Kidney epithelial cell (primary cell): ENCODE measurements around the gene ZNF77. TPM values are rescaled to one million over a fixed set of nuclear protein-coding genes. Genes with fewer than 3 reads are reported as not detected.
"Not testable (repeated sequence)": the region's sequence is repeated elsewhere in the genome, so short reads cannot be mapped to it uniquely, and the experiment has no call there.

Source experiments
- DNase-seq: peaks from one replicate; pipeline ENCODE4 v3.0.0-alpha.2; 2010; ENCODE audit warnings: low read depth
- H3K27me3 ChIP-seq: 2 replicates; pipeline ENCODE4 v1.6.0; 2011; ENCODE audit warnings: low read length; ENCODE audit not compliant: control insufficient read depth, insufficient read depth
- H3K36me3 ChIP-seq: 2 replicates; pipeline ENCODE4 v1.5.1; 2011; ENCODE audit warnings: low read length; ENCODE audit not compliant: control insufficient read depth, insufficient read depth
- H3K4me3 ChIP-seq: 2 replicates; pipeline ENCODE4 v1.5.1; 2011; ENCODE audit warnings: low read depth, mild to moderate bottlenecking, control low read depth, low read length
- total RNA-seq: library from RNA; depleted of rRNA; stranded (reverse); fragments of >200 nt; gene quantifications from 2 replicates; pipeline ENCODE4 v1.2.3, GENCODE V29; 2015
- TF ChIP-seq, protein P1 (sequence below): IDR thresholded peaks from 2 replicates; pipeline ENCODE4 v1.5.1; 2011; ENCODE audit warnings: mild to moderate bottlenecking, moderate library complexity, low read length, control low read depth, inconsistent platforms; ENCODE audit not compliant: insufficient read depth, poor library complexity, severe bottlenecking

ZNF77 gene
- 3.1 and 5.0 TPM in 2 replicates for total RNA-seq

DNA sequence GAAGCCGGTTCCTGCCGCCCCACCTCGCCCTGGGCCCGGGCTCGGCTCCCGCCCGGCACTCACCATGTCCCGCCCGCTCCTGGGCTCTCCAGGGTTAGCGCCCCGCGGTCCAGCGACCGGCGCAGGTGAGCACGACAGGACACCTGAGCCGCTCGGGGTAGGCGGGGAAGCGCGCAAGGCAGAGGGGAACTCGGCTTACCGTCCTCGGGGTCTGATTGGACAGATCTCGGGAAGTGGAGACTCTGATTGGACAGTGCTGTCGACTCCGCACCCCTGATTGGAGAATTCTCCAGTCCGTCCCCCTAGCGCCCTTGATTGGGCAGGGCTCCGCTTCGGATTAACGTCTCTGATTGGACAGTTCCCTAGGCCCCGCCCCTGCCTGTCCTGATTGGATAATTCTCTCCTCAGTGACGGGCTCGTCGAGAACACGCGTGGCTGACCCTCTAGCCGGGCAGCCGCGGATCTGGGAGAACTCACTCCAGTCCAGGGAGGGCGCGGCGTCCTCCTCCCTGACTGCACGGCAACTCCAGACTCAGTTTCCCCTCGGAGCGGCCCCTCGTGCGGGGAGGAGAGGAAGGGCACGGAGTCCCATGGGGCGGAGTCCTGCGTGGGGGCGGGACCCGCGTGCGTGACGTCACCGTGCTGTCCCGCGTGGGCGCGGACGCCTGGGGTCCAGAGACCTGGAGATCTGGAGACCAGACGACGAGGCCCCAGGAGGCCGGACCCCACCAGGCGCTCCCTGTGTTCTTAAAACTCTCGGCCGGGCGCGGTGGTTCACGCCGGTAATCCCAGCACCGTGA, at the start of gene ZNF77:
Gene ZNF77, minus strand, starts transcription at position 197 of the 800 bp plus-strand sequence. Its CDS starts 131 bp downstream, at position 66.
- Histone ChIP-seq H3K36me3 (no peaks in the 10 kb centered on the region), H3K27me3 (no peaks in the 10 kb centered on the region), H3K4me3 (peak within 1 kb of the TSS; percentile 64)
- TF ChIP-seq, protein P1, sequence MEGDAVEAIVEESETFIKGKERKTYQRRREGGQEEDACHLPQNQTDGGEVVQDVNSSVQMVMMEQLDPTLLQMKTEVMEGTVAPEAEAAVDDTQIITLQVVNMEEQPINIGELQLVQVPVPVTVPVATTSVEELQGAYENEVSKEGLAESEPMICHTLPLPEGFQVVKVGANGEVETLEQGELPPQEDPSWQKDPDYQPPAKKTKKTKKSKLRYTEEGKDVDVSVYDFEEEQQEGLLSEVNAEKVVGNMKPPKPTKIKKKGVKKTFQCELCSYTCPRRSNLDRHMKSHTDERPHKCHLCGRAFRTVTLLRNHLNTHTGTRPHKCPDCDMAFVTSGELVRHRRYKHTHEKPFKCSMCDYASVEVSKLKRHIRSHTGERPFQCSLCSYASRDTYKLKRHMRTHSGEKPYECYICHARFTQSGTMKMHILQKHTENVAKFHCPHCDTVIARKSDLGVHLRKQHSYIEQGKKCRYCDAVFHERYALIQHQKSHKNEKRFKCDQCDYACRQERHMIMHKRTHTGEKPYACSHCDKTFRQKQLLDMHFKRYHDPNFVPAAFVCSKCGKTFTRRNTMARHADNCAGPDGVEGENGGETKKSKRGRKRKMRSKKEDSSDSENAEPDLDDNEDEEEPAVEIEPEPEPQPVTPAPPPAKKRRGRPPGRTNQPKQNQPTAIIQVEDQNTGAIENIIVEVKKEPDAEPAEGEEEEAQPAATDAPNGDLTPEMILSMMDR: no peak
- peak; percentile 94 for DNase-seq

DNA sequence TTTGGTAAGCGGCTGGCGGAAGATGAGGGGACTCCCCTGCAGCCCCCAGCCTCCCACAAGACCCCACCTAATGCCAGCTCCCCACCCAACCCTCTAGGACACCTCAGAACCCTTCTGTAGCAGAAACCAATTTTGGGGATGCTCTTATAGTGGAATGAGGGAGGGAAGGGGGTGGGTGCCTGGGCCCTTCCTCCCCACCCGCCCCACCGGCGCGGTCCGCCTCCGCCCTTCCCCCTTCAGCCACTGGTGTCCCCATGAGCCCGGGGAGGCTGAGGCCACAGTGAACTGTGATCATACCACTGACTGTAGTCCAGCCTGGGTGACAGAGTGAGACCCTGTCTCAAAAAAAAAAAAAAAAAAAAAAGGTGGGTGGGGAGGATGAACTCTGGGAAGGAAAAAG, 48.8 kb upstream of the ZNF77 start:
- peaks cover 7% of the 10 kb centered on the region for H3K27me3 ChIP-seq
- no peak for DNase-seq
- H3K36me3 ChIP-seq: no peaks in the 10 kb centered on the region
- TF ChIP-seq, protein P1: no peak
- no peak overlapping the region for H3K4me3 ChIP-seq

GRCh38 chr19:2992958-2993357, 48.2 kb upstream of the ZNF77 start:
- no peak for DNase-seq
- Histone ChIP-seq H3K36me3 (no peaks in the 10 kb centered on the region), H3K27me3 (peaks cover 10% of the 10 kb centered on the region), H3K4me3 (no peak overlapping the region)
- TF ChIP-seq, protein P1: no peak

DNA sequence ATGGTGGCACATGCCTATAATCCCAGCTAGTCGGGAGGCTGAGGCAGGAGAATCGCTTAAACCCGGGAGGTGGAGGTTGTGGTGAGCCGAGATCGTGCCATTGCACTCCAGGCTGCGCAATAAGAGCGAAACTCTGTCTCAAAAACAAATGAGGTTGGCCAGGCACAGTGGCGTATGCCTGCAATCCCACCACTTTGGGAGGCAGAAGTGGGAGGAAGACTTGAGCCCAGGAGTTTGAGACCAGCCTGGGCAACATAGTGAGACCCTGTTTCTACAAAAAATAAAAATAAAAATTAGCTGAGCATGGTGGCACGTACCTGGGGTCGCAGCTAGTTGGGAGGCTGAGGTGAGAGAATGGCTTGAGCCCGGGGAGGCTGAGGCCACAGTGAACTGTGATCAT, 47.6 kb upstream of the ZNF77 start:
- not testable (repeated sequence) for H3K36me3 ChIP-seq, H3K4me3 ChIP-seq, DNase-seq
- H3K27me3 ChIP-seq: peaks cover 16% of the 10 kb centered on the region

- Histone ChIP-seq H3K4me3 (no peak overlapping the region), H3K27me3 (peaks cover 23% of the 10 kb centered on the region), H3K36me3 (no peaks in the 10 kb centered on the region)
- TF ChIP-seq, protein P1: no peak
- DNase-seq: no peak
These were observed 44.6 kb upstream of the ZNF77 start for GRCh38 chr19:2989236-2989946.

- TF ChIP-seq, protein P1: no peak
- DNase-seq: no peak
- Histone ChIP-seq H3K36me3 (no peaks in the 10 kb centered on the region), H3K4me3 (no peak overlapping the region), H3K27me3 (peaks cover 30% of the 10 kb centered on the region)
These were observed 43.8 kb upstream of the ZNF77 start for GRCh38 chr19:2988568-2988967.
